SK-N-SH (cell line): ENCODE data around the gene PRDX6. TPM values are rescaled to one million over a fixed set of nuclear protein-coding genes. Genes with fewer than 3 reads are reported as not detected.
A peak's percentile ranks its signal among the peaks of the same experiment; 100 is the strongest.

ENCODE experiments used
- CTCF ChIA-PET: fragments of 300-600, 350-600 bp; formaldehyde crosslinking; extraction: SDS; loops from one replicate; lab custom pipeline; 2021; lab: Yijun Ruan, JAX
- POLR2A ChIA-PET: fragments of 350-600 bp; sonication (Branson Sonifier 250); formaldehyde crosslinking; extraction: SDS; loops from one replicate; lab custom pipeline; 2020; ENCODE audit warnings: antibody characterized with exemption, inconsistent platforms; lab: Yijun Ruan, JAX
- DNase-seq: peaks from one replicate; pipeline ENCODE4 v3.0.0; 2012
- H2AFZ ChIP-seq: fragments of 200-600 bp; sonication (generic); 2 replicates; pipeline ENCODE4 v1.8.1; 2016; ENCODE audit warnings: antibody characterized with exemption, mild to moderate bottlenecking, low read depth
- H3F3A ChIP-seq: fragments of 200-600 bp; sonication (generic); replicated peaks from 2 replicates; pipeline ENCODE3; 2016; ENCODE audit warnings: antibody characterized with exemption, mild to moderate bottlenecking; ENCODE audit not compliant: insufficient read depth
- H3K27ac ChIP-seq, 2 experiments: fragments of 200-500 bp in 1 of 2; fragments of 200-600 bp in 1 of 2; sonication (Bioruptor generic) in 1 of 2; sonication (generic), shearing (Covaris generic) in 1 of 2; 2 replicates each; pipeline versions ENCODE4 v1.5.1 to v1.6.1; 2014 to 2016; ENCODE audit warnings: low read depth in 2 of 2, inconsistent platforms in 1 of 2, low read length in 1 of 2, mild to moderate bottlenecking in 1 of 2, mixed read lengths in 1 of 2
- H3K27me3 ChIP-seq: fragments of 200-600 bp; sonication (generic), shearing (Covaris generic); 2 replicates; pipeline ENCODE4 v1.6.1; 2016; ENCODE audit warnings: mixed run types; ENCODE audit not compliant: insufficient read depth
- H3K36me3 ChIP-seq, 2 experiments: fragments of 200-500 bp in 1 of 2; fragments of 200-600 bp in 1 of 2; sonication (Bioruptor generic) in 1 of 2; sonication (generic) in 1 of 2; replicated peaks in 1 of 2; 2 replicates each; pipeline versions ENCODE3 to v1.5.1; 2014 to 2016; ENCODE audit warnings: low read length in 1 of 2, mild to moderate bottlenecking in 1 of 2; ENCODE audit not compliant: insufficient read depth in 2 of 2, control insufficient read depth in 1 of 2
- H3K4me1 ChIP-seq, 2 experiments: fragments of 200-500 bp in 1 of 2; fragments of 200-600 bp in 1 of 2; sonication (Bioruptor generic) in 1 of 2; sonication (generic), shearing (Covaris generic) in 1 of 2; 2 replicates each; pipeline versions ENCODE4 v1.5.1 to v1.6.1; 2014 to 2016; ENCODE audit warnings: low read depth in 1 of 2, low read length in 1 of 2, mixed run types in 1 of 2; ENCODE audit not compliant: insufficient read depth in 2 of 2, control insufficient read depth in 1 of 2
- H3K4me2 ChIP-seq: fragments of 200-600 bp; sonication (generic), shearing (Covaris generic); 2 replicates; pipeline ENCODE4 v1.6.1; 2017; ENCODE audit warnings: mixed run types
- H3K4me3 ChIP-seq, 2 experiments: fragments of 200-500 bp in 1 of 2; fragments of 200-600 bp in 1 of 2; sonication (Bioruptor generic) in 1 of 2; sonication (generic), shearing (Covaris generic) in 1 of 2; 2 replicates each; pipeline versions ENCODE4 v1.5.1 to v1.8.1; 2014 to 2016; ENCODE audit warnings: low read depth in 2 of 2, inconsistent platforms in 1 of 2, low read length in 1 of 2, mild to moderate bottlenecking in 1 of 2, mixed read lengths in 1 of 2, moderate library complexity in 1 of 2
- H3K79me2 ChIP-seq: fragments of 200-600 bp; sonication (generic); 2 replicates; pipeline ENCODE4 v1.8.1; 2017; ENCODE audit warnings: mild to moderate bottlenecking; ENCODE audit not compliant: insufficient read depth
- H3K9ac ChIP-seq: fragments of 200-600 bp; sonication (generic); 2 replicates; pipeline ENCODE4 v1.6.1; 2017; ENCODE audit warnings: mixed run types
- H3K9me2 ChIP-seq: fragments of 200-600 bp; sonication (generic); 2 replicates; pipeline ENCODE4 v1.6.1; 2017; ENCODE audit warnings: mixed run types
- H3K9me3 ChIP-seq: fragments of 200-600 bp; sonication (generic); 2 replicates; pipeline ENCODE4 v1.6.1; 2017; ENCODE audit warnings: mixed run types, mild to moderate bottlenecking, moderate library complexity
- H4K20me1 ChIP-seq: fragments of 200-600 bp; sonication (generic); 2 replicates; pipeline ENCODE4 v1.6.1; 2017; ENCODE audit warnings: mild to moderate bottlenecking, mixed run types; ENCODE audit not compliant: insufficient read depth
- CHD2 ChIP-seq: fragments of 150-350 bp; IDR thresholded peaks from 2 replicates; pipeline ENCODE4 v1.6.1; 2018; ENCODE audit warnings: low read length; ENCODE audit not compliant: partially characterized antibody
- CTCF ChIP-seq: fragments of 200-600 bp; sonication (generic); IDR thresholded peaks from 2 replicates; pipeline ENCODE4 v1.6.1; 2017; ENCODE audit warnings: antibody characterized with exemption, mild to moderate bottlenecking, moderate library complexity
- FOXM1 ChIP-seq: IDR thresholded peaks from 2 replicates; pipeline ENCODE4 v1.4.0; 2012; ENCODE audit warnings: low read depth, mild to moderate bottlenecking
- GABPA ChIP-seq: IDR thresholded peaks from 2 replicates; pipeline ENCODE4 v1.4.0; 2012; ENCODE audit warnings: low read depth, mild to moderate bottlenecking
- GATA2 ChIP-seq: sonication (generic); formaldehyde crosslinking; IDR thresholded peaks from 2 replicates; pipeline ENCODE4 v1.5.0; 2020; ENCODE audit warnings: mild to moderate bottlenecking, missing genetic modification reagents
- IRF3 ChIP-seq: fragments of 150-350 bp; IDR thresholded peaks from 2 replicates; pipeline ENCODE4 v1.6.1; 2016; ENCODE audit warnings: mild to moderate bottlenecking, low read depth, low read length
- JUND ChIP-seq: IDR thresholded peaks from 2 replicates; pipeline ENCODE4 v1.4.0; 2012
- MAX ChIP-seq: IDR thresholded peaks from 2 replicates; pipeline ENCODE4 v1.4.0; 2012; ENCODE audit warnings: low read depth
- PBX3 ChIP-seq: IDR thresholded peaks from 2 replicates; pipeline ENCODE4; 2012
- RAD21 ChIP-seq: IDR thresholded peaks from 2 replicates; pipeline ENCODE4 v1.6.1; 2012; ENCODE audit warnings: mild to moderate bottlenecking, low read length
- REST ChIP-seq: IDR thresholded peaks from 2 replicates; pipeline ENCODE4 v1.6.1; 2012; ENCODE audit warnings: mild to moderate bottlenecking, low read depth, low read length, moderate library complexity
- SIN3A ChIP-seq: IDR thresholded peaks from 2 replicates; pipeline ENCODE4 v1.6.1; 2012; ENCODE audit warnings: low read depth, mild to moderate bottlenecking, low read length, moderate library complexity, borderline replicate concordance
- TEAD4 ChIP-seq: IDR thresholded peaks from 2 replicates; pipeline ENCODE4 v1.4.0; 2012; ENCODE audit warnings: mild to moderate bottlenecking, borderline replicate concordance; ENCODE audit not compliant: insufficient read depth
- WGBS: methylation state at CpG from one replicate; pipeline ENCODE4 v1.1.6; 2017; ENCODE audit warnings: low lambda C conversion rate; 5-methylcytosine and 5-hydroxymethylcytosine counted together
- polyA plus RNA-seq, 3 experiments: library from polyadenylated mRNA; depleted of rRNA; stranded (reverse); fragments of >200 nt; gene quantifications; 2 replicates each; pipeline ENCODE4 v1.2.3, GENCODE V29; 2012

PRDX6 gene
- polyA plus RNA-seq, 1 of the 3 experiments (the other 2 are of a cell fraction): 224 TPM

GRCh38 chr1:173430677-173431303, 46.3 kb upstream of the PRDX6 start:
- H2AFZ ChIP-seq: no peak overlapping the region; the same call in 1 of the 2 replicates
- DNase-seq: no peak
- peaks cover 6 to 17% of the 10 kb centered on the region in 2 experiments; a peak in 3 of 4 replicates for H3K4me1 ChIP-seq
- H3K4me2 ChIP-seq: no peak overlapping the region
- CTCF ChIA-PET: interaction anchor here (0.8 to 2.2 kb wide), 16 partner anchors 9 to 1315 kb away, joined by 3 to 11 read pairs (median 5); partner anchors contain the start of genes DARS2, GAS5, KLHL20 and PRDX6
- POLR2A ChIA-PET: no interaction called here
- H3K9me2 ChIP-seq: no peaks in the 10 kb centered on the region
- H3F3A ChIP-seq: peaks cover 3% of the 10 kb centered on the region
- H3K9ac ChIP-seq: no peak overlapping the region
- no peaks in the 10 kb centered on the region for H3K9me3 ChIP-seq
- H3K36me3 ChIP-seq: peaks cover 0 to 4% of the 10 kb centered on the region in 2 experiments
- peak overlapping the region in 1 of 2 experiments; percentile 74; a peak in 1 of 4 replicates for H3K27ac ChIP-seq
- 2% methylated on average over 2 of the region's 2 CpGs for WGBS
- TF ChIP-seq IRF3 (no peak), GABPA (no peak), MAX (no peak), GATA2 (CRISPR knock-in tag) (no peak), TEAD4 (no peak), CTCF (no peak), PBX3 (no peak), JUND (no peak), REST (no peak), CHD2 (no peak), RAD21 (no peak), SIN3A (no peak), FOXM1 (no peak)
- H3K27me3 ChIP-seq: no peaks in the 10 kb centered on the region
- H3K4me3 ChIP-seq: no peak overlapping the region; a peak in 1 of 4 replicates
- H3K79me2 ChIP-seq: no peaks in the 10 kb centered on the region
- no peaks in the 10 kb centered on the region for H4K20me1 ChIP-seq
